Activated naive CD4-positive, alpha-beta T cell treated with anti-CD3 and anti-CD28 coated beads, Interleukin-2, amount 50 U/mL, for 72 hours (primary cell): ENCODE results near the gene NLK. TPM values are rescaled to one million over a fixed set of nuclear protein-coding genes. Genes with fewer than 3 reads are reported as not detected.
"Not testable (repeated sequence)": the region's sequence is repeated elsewhere in the genome, so short reads cannot be mapped to it uniquely, and the experiment has no call there.

Experiments
- ATAC-seq, 2 donors: fragments of 150-1000 bp; cut with Tn5 transposase; 2 replicates each; pipeline ENCODE4 v1.10.0; 2021; ENCODE audit warnings: mild to moderate bottlenecking in 2 of 2, moderate library complexity in 2 of 2
- DNase-seq, 2 donors: peaks; one replicate each; pipeline ENCODE4 v3.0.0; 2021 to 2022; ENCODE audit warnings: low spot score in 2 of 2
- H3K27ac Mint-ChIP-seq, 2 donors: one replicate each; pipeline ENCODE4 v1.8.0; 2022; ENCODE audit warnings: mild to moderate bottlenecking in 2 of 2, mixed read lengths in 2 of 2
- H3K36me3 Mint-ChIP-seq, 2 donors: one replicate each; pipeline ENCODE4 v1.8.0; 2022; ENCODE audit warnings: mixed read lengths in 2 of 2
- H3K9me3 Mint-ChIP-seq, 2 donors: one replicate each; pipeline ENCODE4 v1.8.0; 2022; ENCODE audit warnings: mixed read lengths in 2 of 2
- total RNA-seq, 2 donors: library from RNA; stranded (reverse); gene quantifications; one replicate each; pipeline ENCODE4 v1.2.3, GENCODE V29; 2022

The NLK gene
- total RNA-seq, 2 donors from 2014 or later: 8.3 to 10.0 TPM

GRCh38 chr17:28053044-28053670, 10.7 kb downstream of the NLK start:
- no peak for DNase-seq
- H3K36me3 Mint-ChIP-seq: peaks cover 0 to 7% of the 10 kb centered on the region in 2 donors
- no peak overlapping the region for H3K27ac Mint-ChIP-seq
- no peak for ATAC-seq
- H3K9me3 Mint-ChIP-seq: no peaks in the 10 kb centered on the region

DNA sequence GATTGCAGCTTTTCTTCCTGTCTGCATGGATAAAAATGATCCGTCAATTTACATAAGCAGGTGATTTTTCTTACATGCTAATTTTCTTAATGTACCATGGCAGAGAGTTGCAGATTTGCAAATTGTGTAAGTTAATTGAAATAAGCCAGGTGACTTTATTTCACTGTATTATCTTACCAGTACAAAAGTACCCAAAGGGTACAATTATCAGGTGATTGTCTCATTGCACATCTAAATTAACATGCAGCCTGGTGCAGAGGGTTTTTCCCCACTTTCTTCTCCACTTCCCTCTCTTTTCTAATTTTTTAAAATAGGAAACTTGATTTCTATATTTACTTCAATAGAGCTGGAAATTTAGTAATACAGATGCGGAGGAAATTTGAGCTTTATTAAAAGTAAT, 11.2 kb downstream of the NLK start:
- no peak for DNase-seq
- H3K36me3 Mint-ChIP-seq: peaks cover 0 to 7% of the 10 kb centered on the region in 2 donors
- no peak overlapping the region for H3K27ac Mint-ChIP-seq
- no peak for ATAC-seq
- H3K9me3 Mint-ChIP-seq: no peaks in the 10 kb centered on the region

DNA sequence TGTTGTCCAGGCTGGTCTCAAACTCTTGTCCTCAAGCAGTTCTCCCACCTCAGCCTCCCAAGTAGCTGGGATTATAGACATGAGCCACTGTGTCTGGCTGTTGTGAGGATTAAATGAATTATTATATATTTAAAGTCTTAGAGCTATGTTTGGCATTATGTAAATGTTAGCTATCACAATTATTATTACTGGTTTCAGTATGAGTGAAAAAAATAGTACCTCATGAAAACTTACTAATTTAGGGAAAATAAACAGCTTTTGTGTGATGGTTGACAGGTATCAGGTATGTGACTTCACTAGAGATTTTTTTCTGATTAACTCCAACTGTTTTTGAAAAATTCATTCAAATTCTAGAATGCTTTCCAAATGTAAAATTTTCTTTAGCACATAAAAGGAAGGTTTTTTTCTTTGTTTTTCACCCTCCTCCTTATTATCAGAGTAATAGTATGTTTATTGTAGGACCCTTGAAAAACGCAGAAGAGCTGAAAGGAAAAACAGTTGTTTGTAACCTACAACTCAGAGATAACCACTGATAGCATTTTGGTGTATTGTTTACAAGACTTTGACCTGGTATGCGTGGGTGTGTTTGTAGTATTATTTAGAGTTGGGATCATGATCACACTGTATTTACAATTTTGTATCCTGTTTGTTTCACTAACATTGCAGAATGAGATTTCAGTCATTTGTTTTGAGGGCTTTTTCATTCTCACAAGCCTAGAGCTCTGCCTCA, 13.2 kb downstream of the NLK start:
- Mint-ChIP-seq H3K27ac (peak overlapping the region in 1 of 2 donors; percentile 1), H3K36me3 (peaks cover 0 to under 1% of the 10 kb centered on the region in 2 donors), H3K9me3 (no peaks in the 10 kb centered on the region)
- DNase-seq (no peak), ATAC-seq (no peak)

DNA sequence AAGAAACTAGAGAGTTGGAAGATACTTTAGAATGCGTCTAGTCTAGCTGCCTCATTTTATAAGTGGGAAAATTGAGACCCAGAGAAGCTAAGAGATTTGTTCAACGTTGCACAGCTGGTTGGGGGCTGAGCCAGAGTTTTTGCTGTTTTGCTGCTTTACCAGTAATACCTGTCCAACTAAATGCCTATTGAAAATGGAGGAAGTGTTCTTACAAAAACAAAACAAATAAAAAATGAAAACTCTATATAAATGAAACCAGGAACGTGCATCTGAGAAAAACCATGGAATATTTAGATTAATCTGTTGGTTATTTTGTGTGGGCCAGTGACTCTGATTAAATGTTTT, 13.8 kb downstream of the NLK start:
- H3K9me3 Mint-ChIP-seq: no peaks in the 10 kb centered on the region
- H3K36me3 Mint-ChIP-seq: no peaks in the 10 kb centered on the region
- ATAC-seq (no peak), DNase-seq (no peak)
- H3K27ac Mint-ChIP-seq: peak overlapping the region in 1 of 2 donors; percentile 1

GRCh38 chr17:28057731-28058246, 15.3 kb downstream of the NLK start:
- no peaks in the 10 kb centered on the region for H3K36me3 Mint-ChIP-seq
- no peaks in the 10 kb centered on the region for H3K9me3 Mint-ChIP-seq
- H3K27ac Mint-ChIP-seq: peak overlapping the region in 1 of 2 donors; percentile 98
- ATAC-seq (peak; percentile 59 to 91), DNase-seq (no peak)

- Mint-ChIP-seq H3K27ac (no peak overlapping the region), H3K9me3 (no peaks in the 10 kb centered on the region), H3K36me3 (no peaks in the 10 kb centered on the region)
- DNase-seq (no peak), ATAC-seq (no peak)
Observed at GRCh38 chr17:28059675-28060074, 17.2 kb downstream of the NLK start.

- ATAC-seq: no peak
Observed at GRCh38 chr17:28065706-28066105, 23.2 kb downstream of the NLK start.

DNA sequence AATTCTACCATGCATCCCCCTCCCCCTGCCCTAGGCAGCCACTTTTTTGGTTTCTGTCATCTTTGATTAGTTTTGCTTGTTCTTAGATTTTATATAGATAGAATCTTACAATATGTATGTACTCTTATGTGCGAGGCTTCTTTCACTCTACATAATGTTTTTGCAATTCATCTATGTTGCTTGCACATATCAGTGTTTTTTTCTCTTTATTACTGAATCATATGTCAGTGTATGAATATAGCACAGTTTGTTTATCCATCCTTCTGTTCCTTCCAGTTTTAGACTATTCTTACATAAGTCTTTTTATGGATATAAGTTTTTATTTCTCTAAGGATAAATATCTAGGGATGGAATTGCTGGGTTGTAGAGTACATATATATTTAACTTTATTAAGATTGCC, 26.6 kb downstream of the NLK start:
- Mint-ChIP-seq H3K36me3 (peaks cover 4 to 20% of the 10 kb centered on the region in 2 donors), H3K27ac (no peak overlapping the region), H3K9me3 (peaks cover 0 to 9% of the 10 kb centered on the region in 2 donors)
- DNase-seq (no peak), ATAC-seq (no peak)

More at GRCh38 chr17:28065706-28066105, 23.2 kb downstream of the NLK start:
- peak overlapping the region; percentile 1 to 10 for H3K27ac Mint-ChIP-seq
- DNase-seq: no peak
- no peaks in the 10 kb centered on the region for H3K36me3 Mint-ChIP-seq
- H3K9me3 Mint-ChIP-seq: peaks cover 0 to 5% of the 10 kb centered on the region in 2 donors

- Mint-ChIP-seq H3K36me3 (peaks cover 4 to 20% of the 10 kb centered on the region in 2 donors), H3K27ac (no peak overlapping the region), H3K9me3 (peaks cover 0 to 5% of the 10 kb centered on the region in 2 donors)
- no peak for ATAC-seq
- no peak for DNase-seq
Observed at GRCh38 chr17:28071179-28071578, 28.7 kb downstream of the NLK start.

DNA sequence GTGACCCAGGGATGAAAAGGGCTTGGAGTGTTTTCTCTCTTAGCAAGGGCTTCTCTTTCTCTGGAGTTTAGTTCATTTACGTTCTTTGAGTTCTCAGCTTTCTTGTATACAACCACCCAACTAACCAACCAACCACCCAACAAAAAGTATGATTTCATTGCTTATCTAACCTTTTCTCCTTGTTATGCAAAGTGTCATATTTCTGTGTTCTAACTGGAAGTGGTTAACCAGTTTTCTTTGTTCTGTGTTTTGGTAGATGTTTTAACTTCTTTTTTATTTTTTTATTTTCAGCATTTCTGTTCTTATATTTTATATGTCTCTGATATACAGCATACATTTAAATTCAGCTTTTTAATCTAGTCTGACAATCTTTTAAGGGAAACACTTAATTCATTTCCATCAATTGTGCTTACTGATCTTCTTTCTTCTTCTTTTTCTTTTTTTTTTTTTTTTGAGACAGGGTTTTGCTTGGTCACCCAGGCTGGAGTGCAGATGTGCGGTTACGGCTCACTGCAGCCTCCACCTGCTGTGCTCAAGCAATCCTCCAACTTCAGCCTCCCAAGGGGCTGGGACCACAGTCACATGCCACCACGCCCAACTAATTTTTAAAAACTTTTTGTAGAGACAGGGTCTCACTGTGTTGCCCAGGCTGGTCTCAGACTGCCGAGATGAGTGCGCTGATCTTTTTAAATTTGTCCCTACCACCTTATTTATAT, 29.6 kb downstream of the NLK start:
- DNase-seq (no peak), ATAC-seq (peak in 1 of 2 donors; percentile 40)
- Mint-ChIP-seq H3K9me3 (peaks cover 0 to 4% of the 10 kb centered on the region in 2 donors), H3K36me3 (peaks cover 4 to 20% of the 10 kb centered on the region in 2 donors), H3K27ac (no peak overlapping the region)

- DNase-seq: no peak
- Mint-ChIP-seq H3K27ac (no peak overlapping the region), H3K9me3 (peaks cover 0 to 4% of the 10 kb centered on the region in 2 donors), H3K36me3 (peaks cover 4 to 20% of the 10 kb centered on the region in 2 donors)
- ATAC-seq: peak in 1 of 2 donors; percentile 73
Observed at GRCh38 chr17:28072936-28073533, 30.6 kb downstream of the NLK start.

DNA sequence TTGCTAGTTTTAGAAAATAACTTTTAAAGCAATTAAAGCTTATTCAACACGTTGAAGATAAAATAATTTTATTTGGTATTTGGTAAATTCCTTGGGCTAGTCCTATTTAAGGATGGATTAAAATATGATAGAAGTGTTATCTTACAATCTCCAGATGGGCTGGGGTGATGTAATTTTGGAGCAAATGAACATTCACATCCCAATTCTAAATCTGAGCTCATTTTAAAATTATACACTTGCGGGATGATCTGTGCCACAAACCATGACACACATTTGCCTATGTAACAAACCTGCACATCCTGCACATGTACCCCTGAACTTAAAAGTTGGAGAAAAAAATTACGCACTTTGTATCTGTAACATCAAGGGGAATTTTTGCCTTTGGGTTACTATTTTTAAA, 31.5 kb downstream of the NLK start:
- ATAC-seq (no peak), DNase-seq (no peak)
- H3K36me3 Mint-ChIP-seq: peaks cover 4 to 21% of the 10 kb centered on the region in 2 donors
- no peak overlapping the region for H3K27ac Mint-ChIP-seq
- H3K9me3 Mint-ChIP-seq: peaks cover 0 to 4% of the 10 kb centered on the region in 2 donors

- Mint-ChIP-seq H3K27ac (no peak overlapping the region), H3K9me3 (peaks cover 0 to 4% of the 10 kb centered on the region in 2 donors), H3K36me3 (peaks cover under 1 to 25% of the 10 kb centered on the region in 2 donors)
- DNase-seq: no peak
- no peak for ATAC-seq
Observed at GRCh38 chr17:28076144-28076543, 33.7 kb downstream of the NLK start.

DNA sequence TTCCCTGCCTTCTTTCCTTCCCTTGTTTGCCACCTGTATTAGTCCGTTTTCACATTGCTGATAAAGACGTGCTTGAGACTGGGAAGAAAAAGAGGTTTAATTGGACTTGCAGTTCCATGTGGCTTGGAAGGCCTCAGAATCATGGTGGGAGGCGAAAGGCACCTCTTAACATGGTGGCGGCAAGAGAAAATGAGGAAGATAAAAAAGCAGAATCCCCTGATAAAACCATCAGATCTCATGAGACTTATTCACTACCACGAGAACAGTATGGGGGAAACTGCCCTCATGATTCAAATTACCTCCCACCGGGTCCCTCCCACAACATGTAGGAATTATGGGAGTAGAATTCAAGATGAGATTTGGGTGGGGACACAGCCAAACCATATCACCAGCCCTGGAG, 34.7 kb downstream of the NLK start:
- H3K9me3 Mint-ChIP-seq, ATAC-seq: not testable (repeated sequence)
- H3K36me3 Mint-ChIP-seq: peaks cover 0 to 15% of the 10 kb centered on the region in 2 donors

DNA sequence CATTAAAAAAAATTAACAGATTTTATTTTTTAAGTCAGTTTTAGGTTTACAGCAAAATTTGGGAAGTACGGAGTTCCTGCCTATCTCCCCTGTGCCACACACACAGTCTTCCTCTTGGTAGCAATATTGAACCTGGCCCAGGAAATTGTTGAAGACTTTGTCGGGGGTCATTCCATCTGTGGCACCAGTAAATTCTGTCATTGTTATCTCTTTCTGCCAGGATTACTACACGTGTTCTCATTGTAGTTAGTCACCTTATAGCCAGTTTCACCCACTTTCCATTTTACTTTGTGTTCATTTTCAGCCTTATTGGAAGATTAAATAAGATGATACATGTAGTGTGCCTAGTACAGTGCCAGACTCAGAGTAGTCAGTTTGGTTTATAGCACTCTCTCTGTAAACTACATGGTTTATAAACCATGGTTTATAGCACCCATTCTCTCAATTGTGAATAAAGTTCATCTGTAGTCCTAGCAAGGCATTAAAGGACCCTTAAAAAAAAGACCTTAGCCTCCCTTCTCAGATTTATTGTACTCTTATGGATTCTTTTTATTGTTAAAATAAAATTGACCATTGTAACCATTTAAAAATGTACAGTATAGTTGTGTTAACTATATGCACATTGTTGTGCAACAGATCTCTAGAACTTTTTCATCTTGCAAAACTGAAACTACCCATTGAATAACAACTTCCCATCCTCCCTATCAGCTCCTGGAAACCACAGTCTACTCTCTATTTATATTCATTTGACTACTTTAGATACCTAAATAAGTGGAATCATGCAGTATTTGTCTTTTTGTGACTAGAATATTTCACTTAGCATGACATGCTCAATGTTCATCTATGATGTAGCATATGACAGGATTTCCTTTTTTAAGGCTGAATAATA, 36.1 kb downstream of the NLK start:
- peaks cover 0 to 8% of the 10 kb centered on the region in 2 donors for H3K36me3 Mint-ChIP-seq
- no peak overlapping the region for H3K27ac Mint-ChIP-seq
- no peaks in the 10 kb centered on the region for H3K9me3 Mint-ChIP-seq
- no peak for DNase-seq
- peak; percentile 37 to 73 for ATAC-seq

More for the DNA sequence above, 34.7 kb downstream of the NLK start:
- not testable (repeated sequence) for H3K27ac Mint-ChIP-seq, DNase-seq

GRCh38 chr17:28081467-28081866, 39.0 kb downstream of the NLK start:
- H3K27ac Mint-ChIP-seq: no peak overlapping the region

More at GRCh38 chr17:28081467-28081866, 39.0 kb downstream of the NLK start:
- Mint-ChIP-seq H3K36me3 (peaks cover 0 to 15% of the 10 kb centered on the region in 2 donors), H3K9me3 (no peaks in the 10 kb centered on the region)
- ATAC-seq (no peak), DNase-seq (no peak)
